HepG2 (cell line): ENCODE data around the gene ZNF77. TPM values are rescaled to one million over a fixed set of nuclear protein-coding genes. Genes with fewer than 3 reads are reported as not detected.

ENCODE experiments used
- AKAP8 ChIP-seq: sonication (generic); formaldehyde crosslinking; IDR thresholded peaks from 2 replicates; pipeline ENCODE4 v1.5.1; 2020; ENCODE audit warnings: mild to moderate bottlenecking, missing genetic modification reagents
- ASH2L ChIP-seq: fragments of 300-600, 200-600 bp; sonication (generic); IDR thresholded peaks from 2 replicates; pipeline ENCODE4 v1.7.0; 2017; ENCODE audit warnings: low read depth, mild to moderate bottlenecking, moderate library complexity, mixed read lengths, low read length; ENCODE audit not compliant: insufficient read length
- DDIT3 ChIP-seq: sonication (generic); formaldehyde crosslinking; IDR thresholded peaks from 2 replicates; pipeline ENCODE4 v1.4.0; 2020; ENCODE audit warnings: mild to moderate bottlenecking, missing genetic modification reagents
- DNMT3B ChIP-seq: conservative IDR thresholded peaks from 2 replicates; pipeline ENCODE4 v1.6.1; 2016; ENCODE audit warnings: missing biosample characterization, control low read depth
- EED ChIP-seq: sonication (generic); formaldehyde crosslinking; IDR thresholded peaks from 2 replicates; pipeline ENCODE4 v1.5.0; 2020; ENCODE audit warnings: mild to moderate bottlenecking, missing genetic modification reagents
- HNRNPUL1 ChIP-seq: fragments of 200-400 bp; formaldehyde crosslinking; IDR thresholded peaks from 2 replicates; pipeline ENCODE4 v1.6.1; 2017; ENCODE audit warnings: low read depth, mild to moderate bottlenecking, low read length, moderate library complexity
- IRF2 ChIP-seq: IDR thresholded peaks from 2 replicates; pipeline ENCODE4 v1.6.1; 2018; ENCODE audit warnings: missing genetic modification reagents, missing compliant biosample characterization
- KDM1A ChIP-seq: IDR thresholded peaks from 2 replicates; pipeline ENCODE4 v1.6.1; 2016; ENCODE audit warnings: missing compliant biosample characterization
- MED1 ChIP-seq: sonication (generic); formaldehyde crosslinking; IDR thresholded peaks from 2 replicates; pipeline ENCODE4 v1.4.0; 2020; ENCODE audit warnings: missing genetic modification reagents
- SALL1 ChIP-seq: sonication (generic); formaldehyde crosslinking; IDR thresholded peaks from 2 replicates; pipeline ENCODE4 v1.8.0; 2022; ENCODE audit warnings: mild to moderate bottlenecking, missing genetic modification reagents
- SMARCE1 ChIP-seq: fragments of 450-650 bp; IDR thresholded peaks from 2 replicates; pipeline ENCODE4 v1.6.1; 2017; ENCODE audit warnings: borderline replicate concordance
- STAG1 ChIP-seq: sonication (generic); formaldehyde crosslinking; IDR thresholded peaks from 2 replicates; pipeline ENCODE4 v1.4.0; 2020; ENCODE audit warnings: missing genetic modification reagents
- SUZ12 ChIP-seq: fragments of 150-350 bp; IDR thresholded peaks from 2 replicates; pipeline ENCODE4 v1.6.1; 2014; ENCODE audit warnings: low read depth, low read length
- SYNCRIP ChIP-seq: fragments of 200-400 bp; formaldehyde crosslinking; IDR thresholded peaks from 2 replicates; pipeline ENCODE4 v1.6.1; 2018; ENCODE audit warnings: mild to moderate bottlenecking, low read depth, low read length; ENCODE audit not compliant: insufficient read depth
- YY1 ChIP-seq: IDR thresholded peaks from 2 replicates; pipeline ENCODE4 v1.6.1; 2011; ENCODE audit warnings: low read length, low read depth, moderate library complexity, mild to moderate bottlenecking; ENCODE audit not compliant: insufficient read depth, insufficient replicate concordance
- ZBTB46 ChIP-seq: sonication (generic); formaldehyde crosslinking; IDR thresholded peaks from 2 replicates; pipeline ENCODE4 v1.4.0; 2020; ENCODE audit warnings: mild to moderate bottlenecking, missing genetic modification reagents, borderline replicate concordance
- ZNF589 ChIP-seq: sonication (generic); formaldehyde crosslinking; conservative IDR thresholded peaks from 2 replicates; pipeline ENCODE4 v1.8.0; 2022; ENCODE audit warnings: mild to moderate bottlenecking, moderate library complexity, missing genetic modification reagents
- ZNF724P ChIP-seq: sonication (generic); formaldehyde crosslinking; IDR thresholded peaks from 2 replicates; pipeline ENCODE4 v1.8.0; 2022; ENCODE audit warnings: missing genetic modification reagents, borderline replicate concordance
- ZNF781 ChIP-seq: sonication (generic); formaldehyde crosslinking; IDR thresholded peaks from 2 replicates; pipeline ENCODE4 v1.5.1; 2020; ENCODE audit warnings: borderline replicate concordance, mild to moderate bottlenecking, missing genetic modification reagents; ENCODE audit errors: not compliant biosample characterization
- ZNF788 ChIP-seq: sonication (generic); formaldehyde crosslinking; IDR thresholded peaks from 2 replicates; pipeline ENCODE4 v1.5.0; 2020; ENCODE audit warnings: mild to moderate bottlenecking, missing genetic modification reagents, borderline replicate concordance
- ZZZ3 ChIP-seq: sonication (generic); formaldehyde crosslinking; IDR thresholded peaks from 2 replicates; pipeline ENCODE4 v1.4.0; 2020; ENCODE audit warnings: missing genetic modification reagents, mild to moderate bottlenecking, borderline replicate concordance
- polyA plus RNA-seq, 8 experiments: library from polyadenylated mRNA; depleted of rRNA in 3 of 8; stranded (reverse) in 7 of 8; unstranded in 1 of 8; fragments of >200 nt; fragmentation: Illumina TruSeq in 4 of 8; extraction: Trizol in 4 of 8; gene quantifications; 2 replicates each; pipeline versions ENCODE4 v1.2.1 to v1.2.3, GENCODE V29; 2011 to 2016; ENCODE audit warnings: low read depth in 4 of 8, missing spikeins in 1 of 8, mixed read lengths in 1 of 8; ENCODE audit not compliant: insufficient read depth in 1 of 8
- total RNA-seq, 5 experiments: library from RNA; depleted of rRNA; stranded (reverse); fragments of >200 nt; fragmentation: Illumina TruSeq; extraction: Trizol; gene quantifications; 2 replicates each; pipeline ENCODE4 v1.2.3, GENCODE V29; 2016; ENCODE audit warnings: low read depth in 1 of 5
- TF ChIP-seq, protein P1 (sequence below): sonication (generic); formaldehyde crosslinking; IDR thresholded peaks from 2 replicates; pipeline ENCODE4 v1.5.1; 2020; ENCODE audit warnings: missing genetic modification reagents, mild to moderate bottlenecking, borderline replicate concordance
- TF ChIP-seq, protein P2 (sequence below): IDR thresholded peaks from 2 replicates; pipeline ENCODE4 v1.6.1; 2016; ENCODE audit warnings: mild to moderate bottlenecking, missing biosample characterization, missing genetic modification reagents
- TF ChIP-seq, protein P3 (sequence below): sonication (generic); formaldehyde crosslinking; IDR thresholded peaks from 2 replicates; pipeline ENCODE4 v1.9.0; 2021; ENCODE audit warnings: missing genetic modification reagents, mild to moderate bottlenecking, borderline replicate concordance

Gene ZNF77
- total and polyA plus RNA-seq, 2 of the 13 experiments (the other 11 are each of a cell fraction or from before 2014, with no cell fraction given): 7.1 to 11.5 TPM

DNA sequence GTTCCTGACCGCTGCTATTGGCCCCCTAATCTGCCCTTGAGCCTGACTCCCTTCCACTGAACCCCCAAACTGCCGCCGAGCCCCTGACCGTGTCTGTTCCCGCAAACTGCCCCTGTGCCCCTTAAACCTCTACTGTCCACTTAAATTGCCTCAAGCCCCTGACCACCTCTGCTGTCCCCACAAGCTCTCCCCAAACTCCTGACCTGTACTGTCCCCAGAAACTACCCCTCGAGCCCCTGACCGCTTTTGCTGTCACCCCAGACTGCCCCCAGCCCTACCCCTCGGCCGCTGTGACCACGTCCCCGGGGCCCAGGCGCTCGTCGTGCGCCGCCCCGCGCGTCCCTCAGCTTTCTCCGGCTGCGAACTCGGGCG is 382 bp downstream of the ZNF77 start (continued):
- TF ChIP-seq DDIT3: no peak
- TF ChIP-seq DNMT3B (CRISPR knock-in tag): no peak
- TF ChIP-seq SUZ12: no peak
- TF ChIP-seq ZBTB46 (CRISPR knock-in tag): peak; percentile 30; the same call in 1 of the 2 replicates
- TF ChIP-seq ZNF788: peak; percentile 30; the same call in 1 of the 2 replicates
- TF ChIP-seq SMARCE1: no peak
- no peak for TF ChIP-seq STAG1 (CRISPR knock-in tag)
- TF ChIP-seq EED: peak; percentile 62; the same call in 1 of the 2 replicates
- TF ChIP-seq, protein P1, sequence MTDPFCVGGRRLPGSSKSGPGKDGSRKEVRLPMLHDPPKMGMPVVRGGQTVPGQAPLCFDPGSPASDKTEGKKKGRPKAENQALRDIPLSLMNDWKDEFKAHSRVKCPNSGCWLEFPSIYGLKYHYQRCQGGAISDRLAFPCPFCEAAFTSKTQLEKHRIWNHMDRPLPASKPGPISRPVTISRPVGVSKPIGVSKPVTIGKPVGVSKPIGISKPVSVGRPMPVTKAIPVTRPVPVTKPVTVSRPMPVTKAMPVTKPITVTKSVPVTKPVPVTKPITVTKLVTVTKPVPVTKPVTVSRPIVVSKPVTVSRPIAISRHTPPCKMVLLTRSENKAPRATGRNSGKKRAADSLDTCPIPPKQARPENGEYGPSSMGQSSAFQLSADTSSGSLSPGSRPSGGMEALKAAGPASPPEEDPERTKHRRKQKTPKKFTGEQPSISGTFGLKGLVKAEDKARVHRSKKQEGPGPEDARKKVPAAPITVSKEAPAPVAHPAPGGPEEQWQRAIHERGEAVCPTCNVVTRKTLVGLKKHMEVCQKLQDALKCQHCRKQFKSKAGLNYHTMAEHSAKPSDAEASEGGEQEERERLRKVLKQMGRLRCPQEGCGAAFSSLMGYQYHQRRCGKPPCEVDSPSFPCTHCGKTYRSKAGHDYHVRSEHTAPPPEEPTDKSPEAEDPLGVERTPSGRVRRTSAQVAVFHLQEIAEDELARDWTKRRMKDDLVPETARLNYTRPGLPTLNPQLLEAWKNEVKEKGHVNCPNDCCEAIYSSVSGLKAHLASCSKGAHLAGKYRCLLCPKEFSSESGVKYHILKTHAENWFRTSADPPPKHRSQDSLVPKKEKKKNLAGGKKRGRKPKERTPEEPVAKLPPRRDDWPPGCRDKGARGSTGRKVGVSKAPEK: no peak
- no peak for TF ChIP-seq ZNF724P (CRISPR knock-in tag)
- TF ChIP-seq SYNCRIP: no peak
- TF ChIP-seq AKAP8 (CRISPR knock-in tag): no peak
- peak; percentile 84; the same call in 1 of the 2 replicates for TF ChIP-seq ZNF589 (CRISPR knock-in tag)
- TF ChIP-seq KDM1A: no peak
- TF ChIP-seq, protein P2, sequence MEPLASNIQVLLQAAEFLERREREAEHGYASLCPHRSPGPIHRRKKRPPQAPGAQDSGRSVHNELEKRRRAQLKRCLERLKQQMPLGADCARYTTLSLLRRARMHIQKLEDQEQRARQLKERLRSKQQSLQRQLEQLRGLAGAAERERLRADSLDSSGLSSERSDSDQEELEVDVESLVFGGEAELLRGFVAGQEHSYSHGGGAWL (CRISPR knock-in tag): no peak
- TF ChIP-seq HNRNPUL1: no peak
- no peak for TF ChIP-seq MED1 (CRISPR knock-in tag)
- TF ChIP-seq IRF2 (CRISPR knock-in tag): no peak
- TF ChIP-seq SALL1 (CRISPR knock-in tag): no peak
- TF ChIP-seq, protein P3, sequence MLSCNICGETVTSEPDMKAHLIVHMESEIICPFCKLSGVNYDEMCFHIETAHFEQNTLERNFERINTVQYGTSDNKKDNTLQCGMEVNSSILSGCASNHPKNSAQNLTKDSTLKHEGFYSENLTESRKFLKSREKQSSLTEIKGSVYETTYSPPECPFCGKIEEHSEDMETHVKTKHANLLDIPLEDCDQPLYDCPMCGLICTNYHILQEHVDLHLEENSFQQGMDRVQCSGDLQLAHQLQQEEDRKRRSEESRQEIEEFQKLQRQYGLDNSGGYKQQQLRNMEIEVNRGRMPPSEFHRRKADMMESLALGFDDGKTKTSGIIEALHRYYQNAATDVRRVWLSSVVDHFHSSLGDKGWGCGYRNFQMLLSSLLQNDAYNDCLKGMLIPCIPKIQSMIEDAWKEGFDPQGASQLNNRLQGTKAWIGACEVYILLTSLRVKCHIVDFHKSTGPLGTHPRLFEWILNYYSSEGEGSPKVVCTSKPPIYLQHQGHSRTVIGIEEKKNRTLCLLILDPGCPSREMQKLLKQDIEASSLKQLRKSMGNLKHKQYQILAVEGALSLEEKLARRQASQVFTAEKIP (CRISPR knock-in tag): no peak
- no peak for TF ChIP-seq ZNF781 (CRISPR knock-in tag)
- TF ChIP-seq ASH2L: no peak
- TF ChIP-seq ZZZ3 (CRISPR knock-in tag): 0 out of 2 replicates have a peak, but pooled peaks have one; percentile 27
- no peak for TF ChIP-seq YY1
